HG02884 (cell line): ENCODE data around the gene ZBTB46.

Source experiments
- ATAC-seq: cut with Tn5 transposase; IDR thresholded peaks from one replicate; pipeline ENCODE4 v1.9.1; 2021; ENCODE audit warnings: mild to moderate bottlenecking, moderate library complexity; ENCODE audit not compliant: unreplicated experiment

The ZBTB46 gene

GRCh38 chr20:63697357-63697867 lies 133.7 kb downstream of the ZBTB46 start:
- no peak for ATAC-seq

- ATAC-seq, result no peak
Measured at GRCh38 chr20:63696628-63697356, 134.3 kb downstream of the ZBTB46 start, which contains the start of gene TNFRSF6B. TNFRSF6B (plus strand) TSS chr20:63696652; CDS start chr20:63696768, 116 bp downstream.

GRCh38 chr20:63696306-63696627 lies 134.8 kb downstream of the ZBTB46 start:
- ATAC-seq, result no peak

- ATAC-seq, result no peak
Measured at GRCh38 chr20:63695424-63696305, 135.4 kb downstream of the ZBTB46 start.

- no peak for ATAC-seq
Measured at GRCh38 chr20:63694584-63695423, 136.3 kb downstream of the ZBTB46 start.

- ATAC-seq, result no peak
Measured at GRCh38 chr20:63693733-63694583, 137.1 kb downstream of the ZBTB46 start.
